Endothelial cell of umbilical vein (primary cell): Measurements from ENCODE around the gene HAL. TPM values are rescaled to one million over a fixed set of nuclear protein-coding genes. Genes with fewer than 3 reads are reported as not detected.

ENCODE experiments used
- BruUV-seq: library from RNA; stranded (reverse); fragments of 400-500 nt; replicated peaks from 2 replicates; lab custom pipeline; 2021; lab: Mats Ljungman, UMichigan
- CTCF ChIA-PET: fragments of 300-600, 350-600 bp; sonication (Branson Sonifier 250); formaldehyde crosslinking; loops from one replicate; lab custom pipeline; 2021; ENCODE audit warnings: antibody characterized with exemption, inconsistent platforms; lab: Charles Lee
- POLR2A ChIA-PET: fragments of 300-600, 350-600 bp; sonication (Branson Sonifier 250); formaldehyde crosslinking; loops from one replicate; lab custom pipeline; 2021; ENCODE audit warnings: antibody characterized with exemption, inconsistent platforms; lab: Charles Lee
- DNase-seq: peaks from one replicate; pipeline ENCODE4 v3.0.0-alpha.2; 2011; ENCODE audit warnings: low read depth, low spot score
- FAIRE-seq: peaks from 2 replicates; lab custom pipeline; 2011; peaks lifted over from hg19 to GRCh38; lab: Jason Lieb, UNC
- H2AFZ ChIP-seq: 2 replicates; pipeline ENCODE4 v1.6.0; 2012; ENCODE audit warnings: low read depth, low read length, control low read depth, inconsistent platforms
- H3K27ac ChIP-seq: 2 replicates; pipeline ENCODE4 v1.5.1; 2011; ENCODE audit warnings: low read depth, mild to moderate bottlenecking, control low read depth, low read length, moderate library complexity; ENCODE audit not compliant: insufficient read depth
- H3K27me3 ChIP-seq, 2 experiments: 2 replicates each; pipeline versions ENCODE4 v1.6.0 to v1.6.1; 2011; ENCODE audit warnings: low read length in 2 of 2, mixed read lengths in 1 of 2; ENCODE audit not compliant: control insufficient read depth in 2 of 2, insufficient read depth in 2 of 2
- H3K36me3 ChIP-seq, 2 experiments: 2 replicates in 1 of 2; 3 replicates in 1 of 2; pipeline ENCODE4 v1.5.1; 2011; ENCODE audit warnings: low read length in 2 of 2, mild to moderate bottlenecking in 1 of 2, moderate library complexity in 1 of 2; ENCODE audit not compliant: control insufficient read depth in 2 of 2, insufficient read depth in 2 of 2; ENCODE audit errors: extremely low read depth in 1 of 2
- H3K4me1 ChIP-seq: 3 replicates; pipeline ENCODE4 v1.5.1; 2011; ENCODE audit warnings: mild to moderate bottlenecking, low read length; ENCODE audit not compliant: control insufficient read depth, insufficient read depth; ENCODE audit errors: extremely low read depth
- H3K4me2 ChIP-seq: 2 replicates; pipeline ENCODE4 v1.6.1; 2011; ENCODE audit warnings: low read length, control low read depth, mixed read lengths; ENCODE audit not compliant: insufficient read depth
- H3K4me3 ChIP-seq, 3 experiments: fragments of 200-600 bp in 1 of 3; sonication (generic), shearing (Covaris generic) in 1 of 3; replicated peaks in 1 of 3; 2 replicates each; pipeline ENCODE4 v1.5.1; 2011 to 2016; ENCODE audit warnings: control low read depth in 3 of 3, low read length in 3 of 3, mild to moderate bottlenecking in 2 of 3, inconsistent platforms in 1 of 3, low read depth in 1 of 3, moderate library complexity in 1 of 3; ENCODE audit not compliant: insufficient read depth in 1 of 3
- H3K79me2 ChIP-seq: 2 replicates; pipeline ENCODE4 v1.6.0; 2012; ENCODE audit warnings: low read length, inconsistent platforms; ENCODE audit not compliant: control insufficient read depth, insufficient read depth
- H3K9ac ChIP-seq: replicated peaks from 2 replicates; pipeline ENCODE3; 2011; ENCODE audit warnings: low read length, control low read depth; ENCODE audit not compliant: insufficient read depth; ENCODE audit errors: extremely low read depth
- H3K9me1 ChIP-seq: replicated peaks from 3 replicates; pipeline ENCODE4 v1.6.0; 2011; ENCODE audit warnings: mild to moderate bottlenecking, low read length; ENCODE audit not compliant: control insufficient read depth, insufficient read depth; ENCODE audit errors: extremely low read depth
- H3K9me3 ChIP-seq: replicated peaks from 2 replicates; pipeline ENCODE4 v1.5.1; 2012; ENCODE audit warnings: low read length, inconsistent platforms; ENCODE audit not compliant: control insufficient read depth, insufficient read depth
- H4K20me1 ChIP-seq: replicated peaks from 2 replicates; pipeline ENCODE3; 2011; ENCODE audit warnings: mild to moderate bottlenecking, low read length; ENCODE audit not compliant: control insufficient read depth, insufficient read depth; ENCODE audit errors: extremely low read depth
- EZH2 ChIP-seq: IDR thresholded peaks from 2 replicates; pipeline ENCODE4 v1.6.1; 2012; ENCODE audit warnings: borderline replicate concordance, low read depth, mild to moderate bottlenecking, moderate library complexity, low read length, inconsistent platforms; ENCODE audit not compliant: severe bottlenecking
- FOS ChIP-seq: IDR thresholded peaks from 2 replicates; pipeline ENCODE4 v1.6.1; 2011; ENCODE audit warnings: mild to moderate bottlenecking, low read length, moderate library complexity, borderline replicate concordance; ENCODE audit not compliant: insufficient read depth
- GATA2 ChIP-seq: IDR thresholded peaks from 2 replicates; pipeline ENCODE4 v1.7.0; 2011; ENCODE audit warnings: low read depth, mild to moderate bottlenecking, moderate library complexity, mixed read lengths, low read length; ENCODE audit not compliant: insufficient read length, insufficient read depth
- JUN ChIP-seq: IDR thresholded peaks from 2 replicates; pipeline ENCODE4 v1.6.1; 2011; ENCODE audit warnings: borderline replicate concordance, low read depth; ENCODE audit not compliant: insufficient read length, insufficient read depth
- MAX ChIP-seq: IDR thresholded peaks from 2 replicates; pipeline ENCODE4 v1.6.1; 2011; ENCODE audit not compliant: insufficient read depth, insufficient read length
- MYC ChIP-seq: IDR thresholded peaks from one replicate; pipeline ENCODE4 v1.6.1; 2011; ENCODE audit warnings: mild to moderate bottlenecking, low read depth, low read length
- POLR2A ChIP-seq: IDR thresholded peaks from 2 replicates; pipeline ENCODE4 v1.6.1; 2012; ENCODE audit warnings: low read depth, mild to moderate bottlenecking, control low read depth, low read length
- POLR2AphosphoS5 ChIP-seq: IDR thresholded peaks from 2 replicates; pipeline ENCODE4 v1.6.1; 2012; ENCODE audit warnings: low read depth, mild to moderate bottlenecking, control low read depth, low read length, moderate library complexity; ENCODE audit not compliant: insufficient read depth
- dilution Hi-C: fragments of 300-500 bp; cut with MboI; formaldehyde crosslinking; loops from one replicate; pipeline ENCODE4 v1.15.0; 2019; ENCODE audit warnings: low sequenced_read_pairs; ENCODE audit not compliant: extremely low pct_ligation_motif_present
- intact Hi-C: fragments of 100-400 bp; cut with micrococcal nuclease; formaldehyde crosslinking; loops from one replicate; pipeline ENCODE4 v1.10.0; 2022
- polyA plus RNA-seq, 4 experiments: library from polyadenylated mRNA; depleted of rRNA in 3 of 4; stranded (reverse) in 3 of 4; unstranded in 1 of 4; fragments of >200 nt; gene quantifications; 2 replicates each; pipeline versions ENCODE4 v1.2.1 to v1.2.3, GENCODE V29; 2011 to 2012; ENCODE audit warnings: missing spikeins in 1 of 4
- total RNA-seq: library from RNA; stranded (reverse); gene quantifications from 2 replicates; pipeline ENCODE4 v1.2.3, GENCODE V29; 2021
- TF ChIP-seq, protein P1 (sequence below), 2 donors: IDR thresholded peaks; 1 replicate in 1 of 2; 2 replicates in 1 of 2; pipeline ENCODE4 v1.5.1; 2011; ENCODE audit warnings: low read length in 2 of 2, mild to moderate bottlenecking in 2 of 2, moderate library complexity in 2 of 2, control low read depth in 1 of 2, inconsistent platforms in 1 of 2, low read depth in 1 of 2; ENCODE audit not compliant: insufficient read depth in 1 of 2; ENCODE audit errors: extremely low read depth in 1 of 2

The HAL gene
- total and polyA plus RNA-seq, 2 donors (not counting 3 experiments of a cell fraction or from before 2014, with no cell fraction given): 0.18 to 0.62 TPM

DNA sequence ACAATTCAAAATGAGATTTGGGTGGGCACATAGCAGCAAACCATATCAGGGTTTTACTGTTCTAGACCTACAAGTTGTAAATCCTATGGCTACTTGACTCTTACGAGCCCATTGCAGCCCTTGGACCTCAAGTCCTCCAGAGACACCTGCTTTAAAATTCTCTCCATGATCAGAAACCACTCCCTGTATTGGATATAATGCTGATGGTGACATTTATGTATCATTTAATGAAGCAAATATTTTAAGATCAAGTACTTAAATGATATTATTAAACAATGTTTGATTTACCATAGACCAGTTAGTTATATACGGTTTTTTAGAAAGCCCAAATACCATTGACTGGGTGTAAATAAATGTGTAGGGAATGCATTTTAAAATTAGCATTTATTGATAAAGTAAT, 28.8 kb downstream of the HAL start:
- DNase-seq: no peak
- no peaks in the 10 kb centered on the region for H3K36me3 ChIP-seq
- dilution Hi-C loops: no loop called here
- no peaks in the 10 kb centered on the region for H3K79me2 ChIP-seq
- no peaks in the 10 kb centered on the region for H3K4me1 ChIP-seq
- H3K27ac ChIP-seq: no peak overlapping the region
- TF ChIP-seq EZH2 (no peak), POLR2AphosphoS5 (no peak), JUN (no peak), MAX (no peak), MYC (no peak), GATA2 (no peak), POLR2A (no peak), FOS (no peak)
- TF ChIP-seq, protein P1, sequence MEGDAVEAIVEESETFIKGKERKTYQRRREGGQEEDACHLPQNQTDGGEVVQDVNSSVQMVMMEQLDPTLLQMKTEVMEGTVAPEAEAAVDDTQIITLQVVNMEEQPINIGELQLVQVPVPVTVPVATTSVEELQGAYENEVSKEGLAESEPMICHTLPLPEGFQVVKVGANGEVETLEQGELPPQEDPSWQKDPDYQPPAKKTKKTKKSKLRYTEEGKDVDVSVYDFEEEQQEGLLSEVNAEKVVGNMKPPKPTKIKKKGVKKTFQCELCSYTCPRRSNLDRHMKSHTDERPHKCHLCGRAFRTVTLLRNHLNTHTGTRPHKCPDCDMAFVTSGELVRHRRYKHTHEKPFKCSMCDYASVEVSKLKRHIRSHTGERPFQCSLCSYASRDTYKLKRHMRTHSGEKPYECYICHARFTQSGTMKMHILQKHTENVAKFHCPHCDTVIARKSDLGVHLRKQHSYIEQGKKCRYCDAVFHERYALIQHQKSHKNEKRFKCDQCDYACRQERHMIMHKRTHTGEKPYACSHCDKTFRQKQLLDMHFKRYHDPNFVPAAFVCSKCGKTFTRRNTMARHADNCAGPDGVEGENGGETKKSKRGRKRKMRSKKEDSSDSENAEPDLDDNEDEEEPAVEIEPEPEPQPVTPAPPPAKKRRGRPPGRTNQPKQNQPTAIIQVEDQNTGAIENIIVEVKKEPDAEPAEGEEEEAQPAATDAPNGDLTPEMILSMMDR (IDR thresholded peaks at IDR 0.05; ENCODE audit: extremely low read depth in 1 of 2, insufficient read depth in 1 of 2, low read depth in 1 of 2, low read length in 2 of 2): no peak
- no peak overlapping the region for H3K4me3 ChIP-seq
- no peaks in the 10 kb centered on the region for H3K9me1 ChIP-seq
- H3K4me2 ChIP-seq: no peak overlapping the region
- no peaks in the 10 kb centered on the region for H3K9me3 ChIP-seq
- intact Hi-C loops: no loop called here
- H3K27me3 ChIP-seq: peaks cover 0 to 4% of the 10 kb centered on the region in 2 experiments
- ChIA-PET CTCF (interaction anchor here (0.9 to 1.1 kb wide), 2 partner anchors 9 to 49 kb away, joined by 3 read pairs; no protein-coding TSS in a partner anchor), POLR2A (interaction anchor here (0.7 kb wide), 1 partner anchor 90 kb away, joined by 3 read pairs; no protein-coding TSS in a partner anchor)
- no TSS peak for BruUV-seq
- no peaks in the 10 kb centered on the region for H4K20me1 ChIP-seq
- H3K9ac ChIP-seq: no peak overlapping the region
- no peak for FAIRE-seq
- no peak overlapping the region for H2AFZ ChIP-seq
